OCI-LY7 (cell line): Measurements from ENCODE around the gene RXRA. TPM values are rescaled to one million over a fixed set of nuclear protein-coding genes. Genes with fewer than 3 reads are reported as not detected.
A peak's percentile ranks its signal among the peaks of the same experiment; 100 is the strongest.

Experiments used
- BruUV-seq: library from RNA; stranded (reverse); fragments of 400-500 nt; replicated peaks from 2 replicates; lab custom pipeline; 2021; lab: Mats Ljungman, UMichigan
- CTCF ChIA-PET: fragments of 300-600 bp; sonication (Branson Sonifier 250); formaldehyde crosslinking; loops from one replicate; lab custom pipeline; 2022; ENCODE audit warnings: antibody characterized with exemption; ENCODE audit not compliant: unreplicated experiment; lab: Charles Lee
- POLR2A ChIA-PET: fragments of 300-600 bp; sonication (Branson Sonifier 250); formaldehyde crosslinking; loops from one replicate; lab custom pipeline; 2022; ENCODE audit warnings: antibody characterized with exemption; lab: Charles Lee
- DNase-seq: peaks from one replicate; pipeline ENCODE4 v3.0.0-alpha.2; 2015; ENCODE audit warnings: low spot score
- H2AFZ ChIP-seq: fragments of 200-600 bp; sonication (generic), shearing (Covaris generic); 2 replicates; pipeline ENCODE4 v1.6.1; 2014; ENCODE audit warnings: mild to moderate bottlenecking, antibody characterized with exemption, low read length, moderate library complexity
- H3K27ac ChIP-seq: fragments of 200-600 bp; sonication (generic); 2 replicates; pipeline ENCODE4 v1.5.1; 2014; ENCODE audit warnings: mixed run types, low read depth, mild to moderate bottlenecking, moderate library complexity, low read length, inconsistent platforms; ENCODE audit not compliant: poor library complexity, severe bottlenecking
- H3K36me3 ChIP-seq: fragments of 200-600 bp; sonication (generic); 2 replicates; pipeline ENCODE4 v1.6.1; 2014; ENCODE audit warnings: mild to moderate bottlenecking, antibody characterized with exemption, low read length, moderate library complexity, mixed read lengths; ENCODE audit not compliant: insufficient read depth
- H3K4me1 ChIP-seq: fragments of 200-600 bp; sonication (generic); 2 replicates; pipeline ENCODE4 v1.5.1; 2014; ENCODE audit warnings: mild to moderate bottlenecking, low read length; ENCODE audit not compliant: insufficient read depth, poor library complexity, severe bottlenecking
- H3K4me2 ChIP-seq: fragments of 200-600 bp; sonication (generic); 2 replicates; pipeline ENCODE4 v1.6.1; 2014; ENCODE audit warnings: mild to moderate bottlenecking, low read length
- H3K4me3 ChIP-seq: fragments of 200-600 bp; sonication (generic); 2 replicates; pipeline ENCODE4 v1.5.1; 2014; ENCODE audit warnings: mild to moderate bottlenecking, low read depth, low read length; ENCODE audit not compliant: poor library complexity, severe bottlenecking
- H3K79me2 ChIP-seq: fragments of 200-600 bp; sonication (generic); 2 replicates; pipeline ENCODE4 v1.6.1; 2016; ENCODE audit warnings: low read depth, mild to moderate bottlenecking, low read length, moderate library complexity, mixed read lengths; ENCODE audit not compliant: insufficient read depth
- H3K9me2 ChIP-seq: fragments of 200-600 bp; sonication (generic); 2 replicates; pipeline ENCODE4 v1.6.1; 2016; ENCODE audit warnings: mild to moderate bottlenecking, low read length, mixed read lengths; ENCODE audit not compliant: insufficient read depth
- H3K9me3 ChIP-seq: fragments of 200-600 bp; sonication (generic); 2 replicates; pipeline ENCODE4 v1.6.1; 2014; ENCODE audit warnings: mild to moderate bottlenecking, mixed run types, low read length, mixed read lengths
- H4K20me1 ChIP-seq: fragments of 200-600 bp; sonication (generic); 2 replicates; pipeline ENCODE4 v1.6.1; 2014; ENCODE audit warnings: mild to moderate bottlenecking, antibody characterized with exemption, low read length, moderate library complexity, mixed read lengths; ENCODE audit not compliant: insufficient read depth
- CTCF ChIP-seq: fragments of 200-600 bp; sonication (generic); conservative IDR thresholded peaks from 2 replicates; pipeline ENCODE4 v1.5.1; 2014; ENCODE audit warnings: mild to moderate bottlenecking, antibody characterized with exemption, low read length, moderate library complexity, mixed read lengths
- EZH2phosphoT487 ChIP-seq: fragments of 200-600 bp; sonication (generic); IDR thresholded peaks from 2 replicates; pipeline ENCODE4 v1.6.1; 2018; ENCODE audit warnings: low read depth, borderline replicate concordance, mild to moderate bottlenecking, mixed run types, antibody characterized with exemption, low read length, moderate library complexity, mixed read lengths
- intact Hi-C: fragments of 100-400 bp; cut with micrococcal nuclease; formaldehyde crosslinking; loops from one replicate; pipeline ENCODE4 v1.10.0; 2022; ENCODE audit not compliant: unreplicated experiment
- total RNA-seq, 2 experiments: library from RNA; depleted of rRNA in 1 of 2; stranded (reverse); fragments of >200 nt in 1 of 2; shearing (Covaris generic) in 1 of 2; gene quantifications; 2 replicates each; pipeline ENCODE4 v1.2.3, GENCODE V29; 2014 to 2022

RXRA gene
- total RNA-seq, 2 experiments from 2014 or later, result 0.25 to 0.40 TPM

GRCh38 chr9:134405527-134405926 lies 79.3 kb downstream of the RXRA start:
- no peaks in the 10 kb centered on the region for H3K36me3 ChIP-seq
- H4K20me1 ChIP-seq, result no peaks in the 10 kb centered on the region
- TF ChIP-seq CTCF (no peak), EZH2phosphoT487 (no peak)
- no peak overlapping the region for H3K4me3 ChIP-seq
- peak overlapping the region; percentile 4; the same call in 1 of the 2 replicates for H3K4me2 ChIP-seq
- DNase-seq, result peak; percentile 31
- intact Hi-C loops, result no loop called here
- H3K9me2 ChIP-seq, result no peaks in the 10 kb centered on the region
- peaks cover 27% of the 10 kb centered on the region for H3K4me1 ChIP-seq
- CTCF ChIA-PET, result interaction anchor here (0.6 kb wide), 1 partner anchor 9 kb away, joined by 3 read pairs; no protein-coding TSS in a partner anchor
- no peaks in the 10 kb centered on the region for H3K9me3 ChIP-seq
- no peaks in the 10 kb centered on the region for H3K79me2 ChIP-seq
- H3K27ac ChIP-seq, result no peak overlapping the region
- no peak overlapping the region for H2AFZ ChIP-seq
- POLR2A ChIA-PET, result interaction anchor here (0.7 kb wide), 1 partner anchor 256 kb away, joined by 4 read pairs; no protein-coding TSS in a partner anchor
- BruUV-seq, result no TSS peak

GRCh38 chr9:134406366-134407120 lies 80.3 kb downstream of the RXRA start:
- POLR2A ChIA-PET, result interaction anchor here (0.5 to 1.2 kb wide), 3 partner anchors 10 to 1090 kb away, joined by 3 to 4 read pairs (median 3); no protein-coding TSS in a partner anchor
- H3K79me2 ChIP-seq, result no peaks in the 10 kb centered on the region
- H3K4me1 ChIP-seq, result peaks cover 27% of the 10 kb centered on the region
- CTCF ChIA-PET, result interaction anchor here (0.6 kb wide), 1 partner anchor 10 kb away, joined by 3 read pairs; no protein-coding TSS in a partner anchor
- peak overlapping the region; percentile 59; the same call in 1 of the 2 replicates for H2AFZ ChIP-seq
- peak overlapping the region; percentile 18 for H3K27ac ChIP-seq
- no peaks in the 10 kb centered on the region for H3K9me2 ChIP-seq
- peak overlapping the region; percentile 52 for H3K4me3 ChIP-seq
- no peaks in the 10 kb centered on the region for H4K20me1 ChIP-seq
- H3K9me3 ChIP-seq, result no peaks in the 10 kb centered on the region
- TF ChIP-seq CTCF (no peak), EZH2phosphoT487 (no peak)
- H3K36me3 ChIP-seq, result no peaks in the 10 kb centered on the region
- intact Hi-C loops, result no loop called here
- no TSS peak for BruUV-seq
- H3K4me2 ChIP-seq, result peak overlapping the region; percentile 71
- no peak for DNase-seq
